Ovary (tissue), 3 donors: ENCODE results near the gene SETBP1.

ENCODE experiments used
- CTCF ChIP-seq, 3 donors: fragments of 450-650 bp in 2 of 3; fragments of 200-600 bp in 1 of 3; IDR thresholded peaks; one replicate each; pipeline versions ENCODE4 v1.5.1 to v1.8.0; 2016 to 2022; ENCODE audit warnings: antibody characterized with exemption in 3 of 3, mild to moderate bottlenecking in 1 of 3
- POLR2A ChIP-seq: fragments of 450-650 bp; IDR thresholded peaks from one replicate; pipeline ENCODE4 v1.6.1; 2017; ENCODE audit warnings: antibody characterized with exemption, mild to moderate bottlenecking, moderate library complexity
- donor health status: DM: no; HTN: no; CAD: no.

DNA sequence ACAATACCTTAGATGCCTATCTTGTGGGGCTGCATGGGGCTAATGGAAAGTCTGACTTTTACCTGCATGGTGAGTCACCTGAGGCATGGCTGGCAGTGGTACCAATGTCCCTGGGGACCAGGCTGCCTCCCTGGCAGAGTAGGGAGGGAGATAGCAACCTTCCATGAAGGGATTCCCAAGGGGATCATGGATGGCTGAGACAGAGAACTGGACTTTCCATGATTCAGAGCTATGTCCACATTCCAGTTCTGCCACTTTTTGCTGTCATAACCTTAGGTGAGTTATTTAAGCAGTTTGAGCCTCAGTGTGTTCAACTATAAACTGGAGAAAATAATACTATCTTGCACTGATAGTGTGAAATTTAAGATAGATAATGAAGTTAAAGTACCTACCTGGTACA lies 178.6 kb downstream of the SETBP1 start:
- TF ChIP-seq CTCF (IDR thresholded peaks at IDR 0.05) (no peak), POLR2A (no peak)
